ENCODE measurements around the gene SYF2.
"Not testable (repeated sequence)": the region's sequence is repeated elsewhere in the genome, so short reads cannot be mapped to it uniquely, and the experiment has no call there.

- TF ChIP-seq POLR2AphosphoS5 (IDR thresholded peaks at IDR 0.05; ENCODE audit: low read depth); CTCF (IDR thresholded peaks at IDR 0.05; ENCODE audit: insufficient read depth, low read length); REST (IDR thresholded peaks at IDR 0.05; ENCODE audit: insufficient replicate concordance, low read depth); GABPA (IDR thresholded peaks at IDR 0.05; ENCODE audit: low read depth); SPI1 (IDR thresholded peaks at IDR 0.05; ENCODE audit: borderline replicate concordance, low read depth): not testable (repeated sequence)
These were observed 39.9 kb upstream of the SYF2 start, which contains the start of gene RHD for GRCh38 chr1:25272238-25272637.

Data from HL-60 (cell line).